Nephron (organoid): ENCODE data around the gene ANKHD1.
"Not testable (repeated sequence)": the region's sequence is repeated elsewhere in the genome, so short reads cannot be mapped to it uniquely, and the experiment has no call there.

Experiments
- H3K27ac Mint-ChIP-seq, 3 experiments: 2 replicates each; pipeline ENCODE4 v1.8.0; 2020; ENCODE audit warnings: mixed read lengths in 3 of 3, mild to moderate bottlenecking in 2 of 3, moderate library complexity in 1 of 3
- H3K27me3 Mint-ChIP-seq: 2 replicates; pipeline ENCODE4 v1.8.0; 2021; ENCODE audit warnings: low read depth, mild to moderate bottlenecking, moderate library complexity, mixed read lengths
- H3K36me3 Mint-ChIP-seq: 2 replicates; pipeline ENCODE4 v1.8.0; 2020; ENCODE audit warnings: low read depth, mixed read lengths
- H3K4me1 Mint-ChIP-seq: 2 replicates; pipeline ENCODE4 v1.8.0; 2020; ENCODE audit warnings: mixed read lengths
- H3K4me3 Mint-ChIP-seq, 3 experiments: 2 replicates each; pipeline ENCODE4 v1.8.0; 2020; ENCODE audit warnings: mild to moderate bottlenecking in 3 of 3, mixed read lengths in 3 of 3, moderate library complexity in 2 of 3
- H3K9me3 Mint-ChIP-seq: 2 replicates; pipeline ENCODE4 v1.8.0; 2020; ENCODE audit warnings: mixed read lengths
- TF ChIP-seq, protein P1 (sequence below), 3 experiments: fragments of 200-600 bp; sonication (generic); IDR thresholded peaks; one replicate each; pipeline ENCODE4 v1.5.0; 2021; ENCODE audit warnings: antibody characterized with exemption in 3 of 3; ENCODE audit not compliant: unreplicated experiment in 3 of 3

The ANKHD1 gene

DNA sequence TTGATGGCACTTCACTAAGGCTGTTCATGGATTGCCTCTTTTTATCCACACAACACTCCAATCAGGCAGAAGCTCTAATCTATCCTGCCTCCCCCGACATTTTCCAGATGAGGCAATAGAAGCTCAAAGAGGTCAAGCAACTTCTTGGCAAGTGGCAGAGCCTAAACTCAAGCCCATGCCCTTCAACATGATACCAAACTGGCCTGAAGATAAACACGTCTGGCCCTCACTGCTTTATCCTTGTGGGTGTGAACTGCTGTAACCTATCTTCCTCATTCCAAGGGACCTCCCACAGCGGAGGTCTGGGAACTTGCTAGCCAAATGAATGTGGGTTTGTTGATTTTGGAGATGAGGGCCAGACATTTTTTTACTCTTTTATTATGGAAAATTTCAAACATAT lies 172.5 kb downstream of the ANKHD1 start:
- Mint-ChIP-seq H3K4me1 (peaks cover 2% of the 10 kb centered on the region), H3K36me3 (no peaks in the 10 kb centered on the region), H3K27ac (no peak overlapping the region), H3K9me3 (no peaks in the 10 kb centered on the region), H3K27me3 (no peaks in the 10 kb centered on the region), H3K4me3 (no peak overlapping the region)
- TF ChIP-seq, protein P1, sequence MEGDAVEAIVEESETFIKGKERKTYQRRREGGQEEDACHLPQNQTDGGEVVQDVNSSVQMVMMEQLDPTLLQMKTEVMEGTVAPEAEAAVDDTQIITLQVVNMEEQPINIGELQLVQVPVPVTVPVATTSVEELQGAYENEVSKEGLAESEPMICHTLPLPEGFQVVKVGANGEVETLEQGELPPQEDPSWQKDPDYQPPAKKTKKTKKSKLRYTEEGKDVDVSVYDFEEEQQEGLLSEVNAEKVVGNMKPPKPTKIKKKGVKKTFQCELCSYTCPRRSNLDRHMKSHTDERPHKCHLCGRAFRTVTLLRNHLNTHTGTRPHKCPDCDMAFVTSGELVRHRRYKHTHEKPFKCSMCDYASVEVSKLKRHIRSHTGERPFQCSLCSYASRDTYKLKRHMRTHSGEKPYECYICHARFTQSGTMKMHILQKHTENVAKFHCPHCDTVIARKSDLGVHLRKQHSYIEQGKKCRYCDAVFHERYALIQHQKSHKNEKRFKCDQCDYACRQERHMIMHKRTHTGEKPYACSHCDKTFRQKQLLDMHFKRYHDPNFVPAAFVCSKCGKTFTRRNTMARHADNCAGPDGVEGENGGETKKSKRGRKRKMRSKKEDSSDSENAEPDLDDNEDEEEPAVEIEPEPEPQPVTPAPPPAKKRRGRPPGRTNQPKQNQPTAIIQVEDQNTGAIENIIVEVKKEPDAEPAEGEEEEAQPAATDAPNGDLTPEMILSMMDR (IDR thresholded peaks at IDR 0.05; ENCODE audit: unreplicated experiment in 3 of 3) = no peak

DNA sequence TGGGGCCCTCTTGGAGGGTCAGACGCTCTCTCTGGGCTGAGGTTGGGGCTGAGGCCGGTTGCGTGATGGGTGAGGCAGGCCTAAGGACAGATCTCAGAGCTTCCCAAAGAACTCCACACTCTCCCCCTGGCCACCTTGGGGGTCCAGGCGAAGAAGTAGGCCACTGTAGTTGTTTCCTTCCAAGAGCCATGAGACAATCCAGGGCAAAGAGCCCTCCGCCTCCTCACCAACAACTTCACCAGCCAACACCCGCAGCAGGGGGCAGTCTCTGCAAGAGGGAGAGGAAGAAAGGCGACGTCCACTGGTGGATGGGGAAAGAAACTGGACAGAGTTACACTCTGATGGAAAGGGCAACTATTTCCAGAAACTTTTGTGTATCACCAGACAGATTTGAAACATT lies 173.7 kb downstream of the ANKHD1 start:
- H3K4me1 Mint-ChIP-seq = no peaks in the 10 kb centered on the region
- TF ChIP-seq, protein P1 (IDR thresholded peaks at IDR 0.05; ENCODE audit: unreplicated experiment in 3 of 3) = no peak
- H3K36me3 Mint-ChIP-seq = no peaks in the 10 kb centered on the region
- H3K27me3 Mint-ChIP-seq = no peaks in the 10 kb centered on the region
- H3K27ac Mint-ChIP-seq = no peak overlapping the region
- H3K4me3 Mint-ChIP-seq = no peak overlapping the region
- H3K9me3 Mint-ChIP-seq = no peaks in the 10 kb centered on the region

DNA sequence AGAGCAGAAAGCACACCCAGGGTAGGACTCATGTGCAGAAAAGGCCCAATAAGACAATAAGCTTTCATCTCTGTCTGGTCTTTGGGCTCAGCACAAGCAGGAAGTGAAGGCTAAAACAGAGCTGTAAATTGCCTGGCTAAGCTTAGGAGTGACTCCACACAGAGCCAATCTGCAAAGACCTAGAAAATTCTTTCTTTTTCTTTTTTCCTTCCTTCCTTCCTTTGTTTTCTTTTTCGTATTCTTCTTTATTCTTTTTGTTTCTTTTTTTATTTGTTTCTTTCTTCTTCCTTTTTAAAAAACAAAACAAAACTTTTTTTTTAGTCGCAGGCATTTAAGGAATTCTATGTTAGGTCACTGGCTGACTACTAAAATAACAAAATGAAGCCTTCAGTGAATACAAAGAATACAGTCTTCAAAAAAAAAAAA lies 175.2 kb downstream of the ANKHD1 start:
- Mint-ChIP-seq H3K4me1 (no peaks in the 10 kb centered on the region), H3K9me3 (no peaks in the 10 kb centered on the region), H3K36me3 (no peaks in the 10 kb centered on the region), H3K27ac (no peak overlapping the region), H3K4me3 (no peak overlapping the region), H3K27me3 (peaks cover 6% of the 10 kb centered on the region)
- TF ChIP-seq, protein P1 (IDR thresholded peaks at IDR 0.05; ENCODE audit: unreplicated experiment in 3 of 3) = no peak

DNA sequence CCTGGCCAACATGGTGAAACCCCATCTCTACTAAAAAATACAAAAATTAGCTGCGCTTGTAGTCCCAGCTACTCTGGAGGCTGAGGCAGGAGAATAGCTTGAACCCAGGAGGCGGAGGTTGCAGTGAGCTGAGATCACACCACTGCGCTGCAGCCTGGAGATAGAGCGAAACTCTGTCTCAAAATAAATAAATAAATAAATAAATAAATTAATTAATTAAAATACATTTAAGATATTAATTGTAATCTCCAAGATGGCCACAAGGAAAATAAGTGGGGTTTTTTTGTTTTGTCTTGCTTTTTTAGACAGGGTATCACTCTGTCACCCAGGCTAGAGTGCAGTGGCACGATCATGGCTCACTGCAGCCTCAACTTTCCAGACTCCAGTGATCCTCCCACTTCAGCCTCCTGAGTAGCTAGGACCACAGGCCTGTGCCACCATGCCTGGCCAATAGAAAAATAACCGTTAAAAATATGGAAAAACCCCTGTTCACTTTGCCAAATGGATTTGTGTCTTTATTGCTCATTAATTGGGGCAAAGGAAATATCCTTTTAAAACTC lies 177.6 kb downstream of the ANKHD1 start:
- not testable (repeated sequence) for H3K9me3 Mint-ChIP-seq, H3K36me3 Mint-ChIP-seq, H3K4me3 Mint-ChIP-seq, H3K4me1 Mint-ChIP-seq, H3K27ac Mint-ChIP-seq
- peaks cover 13% of the 10 kb centered on the region for H3K27me3 Mint-ChIP-seq

DNA sequence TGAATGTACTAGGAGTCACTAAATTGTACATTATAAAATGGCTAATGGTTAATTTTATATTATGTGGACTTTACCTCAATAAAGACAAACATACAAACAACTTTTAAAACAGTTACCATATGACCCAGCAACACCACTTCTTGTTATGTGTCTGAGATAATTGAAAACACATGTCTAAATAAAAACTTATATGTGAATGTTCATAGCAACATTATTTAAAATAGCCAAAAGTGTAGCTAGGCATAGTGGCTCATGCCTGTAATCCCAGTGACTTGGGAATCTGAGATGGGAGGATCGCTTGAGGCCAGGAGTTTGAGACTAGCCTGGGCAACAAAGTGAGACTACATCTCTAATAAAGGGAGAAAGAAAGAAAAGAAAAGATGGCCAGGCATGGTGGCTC lies 185.9 kb downstream of the ANKHD1 start:
- no peak overlapping the region for H3K4me3 Mint-ChIP-seq
- TF ChIP-seq, protein P1 (IDR thresholded peaks at IDR 0.05; ENCODE audit: unreplicated experiment in 3 of 3) = no peak
- H3K27me3 Mint-ChIP-seq = peaks cover 14% of the 10 kb centered on the region
- peaks cover 3% of the 10 kb centered on the region for H3K9me3 Mint-ChIP-seq
- no peaks in the 10 kb centered on the region for H3K4me1 Mint-ChIP-seq
- H3K36me3 Mint-ChIP-seq = no peaks in the 10 kb centered on the region
- H3K27ac Mint-ChIP-seq = no peak overlapping the region

DNA sequence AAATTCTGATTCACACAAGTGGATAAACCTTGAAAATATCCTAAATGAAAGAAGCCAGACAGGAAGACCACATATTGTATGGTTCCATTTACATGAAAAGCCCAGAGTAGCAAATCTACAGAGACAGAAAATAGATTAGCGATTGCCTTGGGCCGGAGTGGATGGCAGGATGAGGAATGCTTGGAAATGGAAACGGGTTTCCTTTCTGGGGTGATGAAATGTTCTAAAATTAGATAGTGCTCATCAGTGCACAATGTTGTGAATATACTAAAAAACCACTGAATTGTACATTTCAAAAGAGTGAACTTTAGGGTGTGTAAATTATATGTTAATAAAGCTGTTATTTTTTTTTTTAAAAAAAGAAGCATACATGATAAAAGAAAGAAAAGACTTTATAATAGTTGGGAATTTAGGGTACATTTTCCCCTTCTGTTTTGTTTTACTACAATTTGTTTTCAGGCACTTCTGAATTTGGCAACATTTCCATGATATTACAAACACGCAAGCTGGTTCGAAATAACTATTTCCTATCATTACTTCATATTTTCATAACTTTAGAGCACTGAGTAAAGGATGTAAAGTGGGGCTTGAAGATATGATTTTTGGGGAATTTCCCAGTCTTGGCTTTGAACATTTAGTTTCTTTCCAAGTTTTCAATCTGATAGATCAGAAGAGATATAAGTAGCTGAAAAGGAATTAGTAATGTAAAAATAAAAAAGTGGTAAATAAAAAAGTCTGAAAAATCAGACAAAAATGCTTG lies 186.9 kb downstream of the ANKHD1 start:
- no peaks in the 10 kb centered on the region for H3K36me3 Mint-ChIP-seq
- peaks cover 3% of the 10 kb centered on the region for H3K9me3 Mint-ChIP-seq
- TF ChIP-seq, protein P1 (IDR thresholded peaks at IDR 0.05; ENCODE audit: unreplicated experiment in 3 of 3) = no peak
- H3K27ac Mint-ChIP-seq = no peak overlapping the region
- H3K4me1 Mint-ChIP-seq = no peaks in the 10 kb centered on the region
- H3K4me3 Mint-ChIP-seq = no peak overlapping the region
- peaks cover 7% of the 10 kb centered on the region for H3K27me3 Mint-ChIP-seq
